Measurements from ENCODE around the gene PTOV1.

PTOV1 gene

DNA sequence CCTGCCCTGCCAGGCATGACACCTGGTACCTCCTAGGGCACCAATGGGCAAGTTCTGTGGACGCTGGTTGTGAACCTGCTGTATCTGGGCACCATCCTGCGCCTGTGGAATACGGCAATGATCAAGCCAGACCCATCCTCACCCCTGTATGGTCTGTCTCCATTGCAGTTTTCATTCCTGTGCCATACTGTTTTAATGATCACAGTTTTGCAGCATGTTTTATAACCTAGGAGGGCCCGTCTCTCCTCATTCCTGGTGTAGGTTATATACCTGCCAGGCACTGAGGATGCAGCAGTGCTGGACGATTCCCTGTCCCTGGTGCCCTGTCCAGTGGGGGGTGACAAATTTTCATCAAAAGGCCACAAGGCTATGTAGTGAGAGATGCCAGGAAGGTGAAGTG, 32.1 kb downstream of the PTOV1 start:
- Histone ChIP-seq H3K27me3 (ENCODE audit: insufficient read depth, poor library complexity, severe bottlenecking) (no peaks in the 10 kb centered on the region), H3K4me3 (replicated peaks; ENCODE audit: insufficient read depth, low read length) (no peak overlapping the region), H3K27ac (replicated peaks) (no peak overlapping the region)
- DNase-seq (ENCODE audit: low read depth in 1 of 2, low spot score in 1 of 2): no peak
- TF ChIP-seq GABPA (IDR thresholded peaks at IDR 0.05; ENCODE audit: low read depth): no peak
- no peak for TF ChIP-seq CTCF (IDR thresholded peaks at IDR 0.05; ENCODE audit: insufficient read depth, low read length)
- no peak for TF ChIP-seq POLR2AphosphoS5 (IDR thresholded peaks at IDR 0.05; ENCODE audit: low read depth)

GRCh38 chr19:49884109-49884508, 33.1 kb downstream of the PTOV1 start:
- H3K27ac ChIP-seq (replicated peaks): no peak overlapping the region
- TF ChIP-seq GABPA (IDR thresholded peaks at IDR 0.05; ENCODE audit: low read depth) (no peak), CTCF (IDR thresholded peaks at IDR 0.05; ENCODE audit: insufficient read depth, low read length) (no peak), SPI1 (IDR thresholded peaks at IDR 0.05; ENCODE audit: borderline replicate concordance, low read depth) (no peak), POLR2AphosphoS5 (IDR thresholded peaks at IDR 0.05; ENCODE audit: low read depth) (no peak)
- TF ChIP-seq, protein P1, sequence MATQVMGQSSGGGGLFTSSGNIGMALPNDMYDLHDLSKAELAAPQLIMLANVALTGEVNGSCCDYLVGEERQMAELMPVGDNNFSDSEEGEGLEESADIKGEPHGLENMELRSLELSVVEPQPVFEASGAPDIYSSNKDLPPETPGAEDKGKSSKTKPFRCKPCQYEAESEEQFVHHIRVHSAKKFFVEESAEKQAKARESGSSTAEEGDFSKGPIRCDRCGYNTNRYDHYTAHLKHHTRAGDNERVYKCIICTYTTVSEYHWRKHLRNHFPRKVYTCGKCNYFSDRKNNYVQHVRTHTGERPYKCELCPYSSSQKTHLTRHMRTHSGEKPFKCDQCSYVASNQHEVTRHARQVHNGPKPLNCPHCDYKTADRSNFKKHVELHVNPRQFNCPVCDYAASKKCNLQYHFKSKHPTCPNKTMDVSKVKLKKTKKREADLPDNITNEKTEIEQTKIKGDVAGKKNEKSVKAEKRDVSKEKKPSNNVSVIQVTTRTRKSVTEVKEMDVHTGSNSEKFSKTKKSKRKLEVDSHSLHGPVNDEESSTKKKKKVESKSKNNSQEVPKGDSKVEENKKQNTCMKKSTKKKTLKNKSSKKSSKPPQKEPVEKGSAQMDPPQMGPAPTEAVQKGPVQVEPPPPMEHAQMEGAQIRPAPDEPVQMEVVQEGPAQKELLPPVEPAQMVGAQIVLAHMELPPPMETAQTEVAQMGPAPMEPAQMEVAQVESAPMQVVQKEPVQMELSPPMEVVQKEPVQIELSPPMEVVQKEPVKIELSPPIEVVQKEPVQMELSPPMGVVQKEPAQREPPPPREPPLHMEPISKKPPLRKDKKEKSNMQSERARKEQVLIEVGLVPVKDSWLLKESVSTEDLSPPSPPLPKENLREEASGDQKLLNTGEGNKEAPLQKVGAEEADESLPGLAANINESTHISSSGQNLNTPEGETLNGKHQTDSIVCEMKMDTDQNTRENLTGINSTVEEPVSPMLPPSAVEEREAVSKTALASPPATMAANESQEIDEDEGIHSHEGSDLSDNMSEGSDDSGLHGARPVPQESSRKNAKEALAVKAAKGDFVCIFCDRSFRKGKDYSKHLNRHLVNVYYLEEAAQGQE (IDR thresholded peaks at IDR 0.05; ENCODE audit: insufficient replicate concordance, low read depth): no peak
- DNase-seq (ENCODE audit: low read depth in 1 of 2, low spot score in 1 of 2): no peak
- H3K4me3 ChIP-seq (replicated peaks; ENCODE audit: insufficient read depth, low read length): no peak overlapping the region
- H3K27me3 ChIP-seq (ENCODE audit: insufficient read depth, poor library complexity, severe bottlenecking): no peaks in the 10 kb centered on the region

DNA sequence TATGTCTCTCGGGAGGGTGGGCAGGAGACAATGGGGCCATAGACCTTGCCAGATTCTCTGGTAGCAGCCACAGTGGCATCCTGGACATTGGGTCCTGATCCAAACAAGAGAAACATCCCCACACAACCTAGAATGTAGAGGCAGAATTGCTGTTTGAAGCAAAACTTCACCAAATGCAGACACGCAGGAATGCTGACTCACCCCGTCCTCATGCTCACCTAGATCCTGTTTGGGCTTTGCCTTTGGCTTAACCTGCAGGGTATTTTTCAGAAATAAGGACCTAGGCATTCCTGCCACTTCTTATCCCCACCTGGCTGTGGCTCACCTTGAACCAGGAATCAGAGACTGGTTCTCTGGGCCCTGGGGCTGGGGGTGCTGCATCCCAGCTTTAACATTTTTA, 33.8 kb downstream of the PTOV1 start:
- H3K4me3 ChIP-seq (replicated peaks; ENCODE audit: insufficient read depth, low read length): no peak overlapping the region
- TF ChIP-seq GABPA (IDR thresholded peaks at IDR 0.05; ENCODE audit: low read depth): no peak
- TF ChIP-seq CTCF (IDR thresholded peaks at IDR 0.05; ENCODE audit: insufficient read depth, low read length): no peak
- TF ChIP-seq SPI1 (IDR thresholded peaks at IDR 0.05; ENCODE audit: borderline replicate concordance, low read depth): no peak
- no peak for TF ChIP-seq POLR2AphosphoS5 (IDR thresholded peaks at IDR 0.05; ENCODE audit: low read depth)
- TF ChIP-seq, protein P1 (IDR thresholded peaks at IDR 0.05; ENCODE audit: insufficient replicate concordance, low read depth): no peak
- no peak overlapping the region for H3K27ac ChIP-seq (replicated peaks)
- no peak for DNase-seq (ENCODE audit: low read depth in 1 of 2, low spot score in 1 of 2)
- no peaks in the 10 kb centered on the region for H3K27me3 ChIP-seq (ENCODE audit: insufficient read depth, poor library complexity, severe bottlenecking)

GRCh38 chr19:49887037-49887664, 36.2 kb downstream of the PTOV1 start:
- Histone ChIP-seq H3K27me3 (ENCODE audit: insufficient read depth, poor library complexity, severe bottlenecking) (no peaks in the 10 kb centered on the region), H3K4me3 (replicated peaks; ENCODE audit: insufficient read depth, low read length) (no peak overlapping the region), H3K27ac (replicated peaks) (no peak overlapping the region)
- TF ChIP-seq CTCF (IDR thresholded peaks at IDR 0.05; ENCODE audit: insufficient read depth, low read length): no peak
- no peak for TF ChIP-seq POLR2AphosphoS5 (IDR thresholded peaks at IDR 0.05; ENCODE audit: low read depth)
- TF ChIP-seq SPI1 (IDR thresholded peaks at IDR 0.05; ENCODE audit: borderline replicate concordance, low read depth): no peak
- TF ChIP-seq, protein P1 (IDR thresholded peaks at IDR 0.05; ENCODE audit: insufficient replicate concordance, low read depth): no peak
- no peak for TF ChIP-seq GABPA (IDR thresholded peaks at IDR 0.05; ENCODE audit: low read depth)
- no peak for DNase-seq (ENCODE audit: low read depth in 1 of 2, low spot score in 1 of 2)
